ENCODE results near the gene ATPAF2.

ATPAF2 gene

GRCh38 chr17:18033442-18034099 is 5.4 kb downstream of the ATPAF2 start:
- peak overlapping the region; percentile 73 to 92 (median 84) for H3K4me2 ChIP-seq
- H3K4me1 ChIP-seq = peaks cover 48 to 64% (median 57%) of the 10 kb centered on the region in 10 experiments
- H3K9me3 ChIP-seq (replicated peaks in 1 of 11) = no peaks in the 10 kb centered on the region
- H3K4me3 ChIP-seq = no peak overlapping the region
- no peak overlapping the region for H3K9ac ChIP-seq
- H3K36me3 ChIP-seq = 0 out of 22 replicates have a peak, but pooled peaks cover 0 to 12% (median 0%) of the 10 kb centered on the region in 11 experiments
- peaks cover 23 to 66% (median 44%) of the 10 kb centered on the region in 11 experiments; a peak in 20 of 22 replicates for H4K20me1 ChIP-seq
- peak overlapping the region in 1 of 11 experiments; percentile 69; a peak in 1 of 22 replicates for H3K27ac ChIP-seq
- no peak for TF ChIP-seq Cebpa-rat (IDR thresholded peaks at IDR 0.05)
- H3K27me3 ChIP-seq = no peaks in the 10 kb centered on the region

GRCh38 chr17:18031955-18032354 is 7.0 kb downstream of the ATPAF2 start:
- no peaks in the 10 kb centered on the region for H3K27me3 ChIP-seq
- peak overlapping the region; percentile 18 to 65 (median 50); a peak in 18 of 22 replicates for H3K9ac ChIP-seq
- H3K27ac ChIP-seq = peak overlapping the region; percentile 51 to 69 (median 61); a peak in 21 of 22 replicates
- peaks cover 14 to 64% (median 34%) of the 10 kb centered on the region in 11 experiments; a peak in 19 of 22 replicates for H4K20me1 ChIP-seq
- peaks cover 48 to 64% (median 58%) of the 10 kb centered on the region in 10 experiments for H3K4me1 ChIP-seq
- no peaks in the 10 kb centered on the region for H3K9me3 ChIP-seq (replicated peaks in 1 of 11)
- H3K4me2 ChIP-seq = peak overlapping the region; percentile 73 to 92 (median 84)
- TF ChIP-seq Cebpa-rat (IDR thresholded peaks at IDR 0.05) = 0 out of 22 replicates have a peak, but pooled peaks of 1 of the 11 experiments have one; percentile 29
- peak overlapping the region in 4 of 10 experiments; percentile 5 to 29 (median 12); a peak in 3 of 20 replicates for H3K4me3 ChIP-seq
- peaks cover 6 to 25% (median 13%) of the 10 kb centered on the region in 11 experiments; a peak in 15 of 22 replicates for H3K36me3 ChIP-seq

- Histone ChIP-seq H3K36me3 (peaks cover 11 to 40% (median 20%) of the 10 kb centered on the region in 11 experiments; a peak in 19 of 22 replicates), H3K4me2 (peak overlapping the region in 9 of 11 experiments; percentile 22 to 84 (median 59); a peak in 18 of 22 replicates), H3K4me3 (no peak overlapping the region), H4K20me1 (peaks cover 0 to 55% (median 17%) of the 10 kb centered on the region in 11 experiments; a peak in 15 of 22 replicates), H3K9me3 (replicated peaks in 1 of 11) (no peaks in the 10 kb centered on the region), H3K27ac (peak overlapping the region in 1 of 11 experiments; percentile 4; a peak in 1 of 22 replicates), H3K27me3 (no peaks in the 10 kb centered on the region), H3K9ac (peak overlapping the region in 3 of 11 experiments; percentile 7 to 27 (median 8); a peak in 2 of 22 replicates), H3K4me1 (peaks cover 63 to 76% (median 71%) of the 10 kb centered on the region in 10 experiments)
- no peak for TF ChIP-seq Cebpa-rat (IDR thresholded peaks at IDR 0.05)
Measured at GRCh38 chr17:18028952-18029540, 9.9 kb downstream of the ATPAF2 start.

GRCh38 chr17:18028114-18028951 is 10.6 kb downstream of the ATPAF2 start:
- H4K20me1 ChIP-seq = peaks cover 0 to 50% (median 12%) of the 10 kb centered on the region in 11 experiments; a peak in 14 of 22 replicates
- peaks cover 11 to 44% (median 25%) of the 10 kb centered on the region in 11 experiments; a peak in 19 of 22 replicates for H3K36me3 ChIP-seq
- no peaks in the 10 kb centered on the region for H3K27me3 ChIP-seq
- H3K4me2 ChIP-seq = peak overlapping the region in 10 of 11 experiments; percentile 12 to 84 (median 58); a peak in 19 of 22 replicates
- H3K4me3 ChIP-seq = no peak overlapping the region
- no peak for TF ChIP-seq Cebpa-rat (IDR thresholded peaks at IDR 0.05)
- peak overlapping the region in 1 of 11 experiments; percentile 4; a peak in 2 of 22 replicates for H3K27ac ChIP-seq
- peak overlapping the region in 3 of 11 experiments; percentile 7 to 27 (median 8); a peak in 2 of 22 replicates for H3K9ac ChIP-seq
- no peaks in the 10 kb centered on the region for H3K9me3 ChIP-seq (replicated peaks in 1 of 11)
- H3K4me1 ChIP-seq = peaks cover 61 to 75% (median 70%) of the 10 kb centered on the region in 10 experiments

- Histone ChIP-seq H3K4me2 (peak overlapping the region in 9 of 11 experiments; percentile 1 to 85 (median 75); a peak in 16 of 22 replicates), H3K4me1 (peaks cover 52 to 66% (median 62%) of the 10 kb centered on the region in 10 experiments), H3K36me3 (peaks cover 13 to 47% (median 25%) of the 10 kb centered on the region in 11 experiments; a peak in 19 of 22 replicates), H3K9ac (no peak overlapping the region), H3K9me3 (replicated peaks in 1 of 11) (no peaks in the 10 kb centered on the region), H3K4me3 (no peak overlapping the region), H3K27me3 (no peaks in the 10 kb centered on the region), H3K27ac (peak overlapping the region in 1 of 11 experiments; percentile 76; a peak in 1 of 22 replicates), H4K20me1 (peaks cover 0 to 40% (median 2%) of the 10 kb centered on the region in 11 experiments; a peak in 11 of 22 replicates)
- TF ChIP-seq Cebpa-rat (IDR thresholded peaks at IDR 0.05) = no peak
Measured at GRCh38 chr17:18027280-18027679, 11.7 kb downstream of the ATPAF2 start.

- peaks cover 0 to 33% (median 0%) of the 10 kb centered on the region in 11 experiments; a peak in 5 of 22 replicates for H4K20me1 ChIP-seq
- H3K36me3 ChIP-seq = peaks cover 24 to 58% (median 34%) of the 10 kb centered on the region in 11 experiments; a peak in 21 of 22 replicates
- H3K9me3 ChIP-seq (replicated peaks in 1 of 11) = no peaks in the 10 kb centered on the region
- H3K4me2 ChIP-seq = peak overlapping the region; percentile 46 to 85 (median 61)
- peak overlapping the region in 7 of 11 experiments; percentile 1 to 59 (median 22); a peak in 8 of 22 replicates for H3K9ac ChIP-seq
- TF ChIP-seq Cebpa-rat (IDR thresholded peaks at IDR 0.05) = peak in 5 of 11 experiments; percentile 53 to 64 (median 62); a peak in 5 of 22 replicates
- H3K4me1 ChIP-seq = peaks cover 41 to 55% (median 50%) of the 10 kb centered on the region in 10 experiments
- H3K27ac ChIP-seq = peak overlapping the region in 10 of 11 experiments; percentile 13 to 78 (median 55); a peak in 15 of 22 replicates
- H3K27me3 ChIP-seq = no peaks in the 10 kb centered on the region
- H3K4me3 ChIP-seq = peak overlapping the region in 1 of 10 experiments; percentile 15; a peak in 1 of 20 replicates
Measured at GRCh38 chr17:18025945-18026776, 12.8 kb downstream of the ATPAF2 start.

GRCh38 chr17:18025241-18025944 is 13.6 kb downstream of the ATPAF2 start:
- Histone ChIP-seq H3K9me3 (replicated peaks in 1 of 11) (no peaks in the 10 kb centered on the region), H4K20me1 (peaks cover 0 to 33% (median 0%) of the 10 kb centered on the region in 11 experiments; a peak in 5 of 22 replicates), H3K4me2 (peak overlapping the region in 9 of 11 experiments; percentile 46 to 85 (median 75); a peak in 18 of 22 replicates), H3K4me1 (peaks cover 40 to 52% (median 49%) of the 10 kb centered on the region in 10 experiments), H3K4me3 (no peak overlapping the region), H3K9ac (peak overlapping the region in 3 of 11 experiments; percentile 22 to 59 (median 49); a peak in 4 of 22 replicates), H3K27ac (peak overlapping the region in 9 of 11 experiments; percentile 13 to 78 (median 55); a peak in 15 of 22 replicates), H3K27me3 (no peaks in the 10 kb centered on the region), H3K36me3 (peaks cover 31 to 66% (median 41%) of the 10 kb centered on the region in 11 experiments; a peak in 21 of 22 replicates)
- TF ChIP-seq Cebpa-rat (IDR thresholded peaks at IDR 0.05) = peak in 1 of 11 experiments; percentile 8; a peak in 2 of 22 replicates

All from BLaER1 treated with 17β-estradiol and CSF1 and Interleukin-3, amounts not matched to agents 10 nM and 100 nM (cell line).